ENCODE measurements around the gene RSPRY1. TPM values are rescaled to one million over a fixed set of nuclear protein-coding genes. Genes with fewer than 3 reads are reported as not detected.
"Not testable (repeated sequence)": the region's sequence is repeated elsewhere in the genome, so short reads cannot be mapped to it uniquely, and the experiment has no call there.

The RSPRY1 gene
- total RNA-seq, 2 donors from 2014 or later: 28.7 to 32.5 TPM

- TF ChIP-seq CTCF (IDR thresholded peaks at IDR 0.05): no peak
- Histone ChIP-seq H3K27ac (peak overlapping the region; percentile 93 to 95), H3K4me3 (peak overlapping the region; percentile 97), H3K27me3 (replicated peaks; ENCODE audit: insufficient read depth) (no peaks in the 10 kb centered on the region), H3K4me1 (ENCODE audit: control insufficient read depth in 1 of 2, low read depth in 2 of 2) (peaks cover 33 to 56% of the 10 kb centered on the region in 2 donors), H3K36me3 (no peaks in the 10 kb centered on the region), H3K9me3 (no peaks in the 10 kb centered on the region)
- DNase-seq (ENCODE audit: low spot score): no peak
- ATAC-seq (ENCODE audit: insufficient number of reproducible peaks, low FRiP score, low read depth): no peak
Measured at GRCh38 chr16:57186872-57187854, 1.0 kb downstream of the RSPRY1 start.

DNA sequence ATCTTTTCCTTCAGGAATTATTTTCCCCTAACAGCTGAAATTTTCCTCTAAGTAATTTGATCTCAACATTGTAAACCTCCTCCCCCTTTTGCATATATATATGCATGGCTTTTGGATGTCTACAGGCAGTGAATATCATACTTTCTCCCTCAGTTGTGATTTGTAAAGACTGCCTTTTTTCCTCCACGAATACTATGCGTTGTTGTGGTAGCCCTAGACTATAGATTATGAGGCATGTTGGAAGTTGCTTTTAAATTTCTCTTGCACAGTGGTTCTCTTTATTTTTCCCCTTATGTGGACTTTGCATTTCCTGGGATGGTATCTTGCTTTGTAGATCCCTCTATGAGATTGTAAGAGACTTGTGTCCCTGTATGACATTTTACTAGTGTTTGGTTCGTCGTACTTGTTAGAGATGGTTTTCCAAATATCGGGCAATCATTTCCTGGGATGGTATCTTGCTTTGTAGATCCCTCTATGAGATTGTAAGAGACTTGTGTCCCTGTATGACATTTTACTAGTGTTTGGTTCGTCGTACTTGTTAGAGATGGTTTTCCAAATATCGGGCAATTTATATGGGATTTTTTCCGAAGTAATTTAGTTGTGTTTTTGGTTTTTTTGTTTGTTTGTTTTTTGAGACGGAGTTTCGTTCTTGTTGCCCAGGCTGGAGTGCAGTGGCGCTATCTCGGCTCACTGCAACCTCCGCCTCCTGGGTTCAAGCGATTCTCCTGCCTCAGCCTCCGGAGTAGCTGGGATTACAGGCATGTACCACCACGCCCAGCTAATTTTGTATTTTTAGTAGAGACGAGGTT is 2.0 kb downstream of the RSPRY1 start:
- peak overlapping the region in 1 of 2 donors; percentile 93 for H3K27ac ChIP-seq

DNA sequence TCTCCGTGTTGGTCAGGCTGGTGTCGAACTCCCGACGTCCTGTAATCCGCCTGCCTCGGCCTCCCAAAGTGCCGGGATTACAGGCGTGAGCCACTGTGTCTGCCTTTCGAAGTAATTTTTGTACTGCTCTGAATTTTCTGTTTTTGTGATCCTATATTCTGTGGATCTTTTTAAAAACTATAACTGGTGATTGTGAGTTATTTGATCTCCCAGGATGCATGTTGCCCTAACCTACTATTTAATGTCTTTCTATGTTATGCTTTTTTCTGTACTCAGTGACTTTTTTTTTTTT is 2.5 kb downstream of the RSPRY1 start:
- DNase-seq (ENCODE audit: low spot score): no peak
- Histone ChIP-seq H3K4me1 (ENCODE audit: control insufficient read depth in 1 of 2, low read depth in 2 of 2) (peaks cover 36 to 65% of the 10 kb centered on the region in 2 donors), H3K4me3 (no peak overlapping the region), H3K27me3 (replicated peaks; ENCODE audit: insufficient read depth) (no peaks in the 10 kb centered on the region), H3K27ac (no peak overlapping the region), H3K36me3 (no peaks in the 10 kb centered on the region), H3K9me3 (no peaks in the 10 kb centered on the region)
- ATAC-seq (ENCODE audit: insufficient number of reproducible peaks, low FRiP score, low read depth): no peak
- no peak for TF ChIP-seq CTCF (IDR thresholded peaks at IDR 0.05)

More for the DNA sequence above, 2.0 kb downstream of the RSPRY1 start:
- DNase-seq (ENCODE audit: low spot score); H3K36me3 ChIP-seq; ATAC-seq (ENCODE audit: insufficient number of reproducible peaks, low FRiP score, low read depth); H3K9me3 ChIP-seq; H3K27me3 ChIP-seq (replicated peaks; ENCODE audit: insufficient read depth): not testable (repeated sequence)
- H3K4me3 ChIP-seq: peak overlapping the region; percentile 97
- H3K4me1 ChIP-seq (ENCODE audit: control insufficient read depth in 1 of 2, low read depth in 2 of 2): peaks cover 33 to 62% of the 10 kb centered on the region in 2 donors

GRCh38 chr16:57189527-57189926 is 3.4 kb downstream of the RSPRY1 start:
- not testable (repeated sequence) for H3K27me3 ChIP-seq (replicated peaks; ENCODE audit: insufficient read depth); H3K4me3 ChIP-seq; H3K36me3 ChIP-seq; DNase-seq (ENCODE audit: low spot score); H3K9me3 ChIP-seq; H3K27ac ChIP-seq; ATAC-seq (ENCODE audit: insufficient number of reproducible peaks, low FRiP score, low read depth)
- H3K4me1 ChIP-seq (ENCODE audit: control insufficient read depth in 1 of 2, low read depth in 2 of 2): peaks cover 40 to 68% of the 10 kb centered on the region in 2 donors

DNA sequence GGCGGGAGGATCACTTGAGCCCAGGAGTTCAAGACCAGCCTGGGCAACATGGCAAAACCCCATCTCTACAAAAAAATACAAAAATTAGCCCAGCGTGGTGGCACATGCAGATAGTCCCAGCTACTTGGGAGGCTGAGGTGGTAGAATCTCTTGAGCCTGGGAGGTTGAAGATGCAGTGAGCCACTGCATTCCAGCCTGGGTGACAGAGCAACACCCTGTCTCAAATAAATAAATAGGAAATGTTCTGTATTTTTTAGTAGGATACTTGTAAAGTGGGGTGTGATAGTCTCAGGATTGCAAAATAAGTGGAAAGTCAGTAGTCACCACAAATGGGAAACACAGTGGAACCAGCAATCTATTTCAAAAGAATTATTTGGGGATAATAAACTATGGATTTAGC is 4.0 kb downstream of the RSPRY1 start:
- ATAC-seq (ENCODE audit: insufficient number of reproducible peaks, low FRiP score, low read depth): no peak
- Histone ChIP-seq H3K27ac (peak overlapping the region in 1 of 2 donors; percentile 39), H3K27me3 (replicated peaks; ENCODE audit: insufficient read depth) (no peaks in the 10 kb centered on the region), H3K4me3 (no peak overlapping the region), H3K9me3 (no peaks in the 10 kb centered on the region), H3K4me1 (ENCODE audit: control insufficient read depth in 1 of 2, low read depth in 2 of 2) (peaks cover 39 to 68% of the 10 kb centered on the region in 2 donors), H3K36me3 (no peaks in the 10 kb centered on the region)
- DNase-seq (ENCODE audit: low spot score): no peak
- no peak for TF ChIP-seq CTCF (IDR thresholded peaks at IDR 0.05)

DNA sequence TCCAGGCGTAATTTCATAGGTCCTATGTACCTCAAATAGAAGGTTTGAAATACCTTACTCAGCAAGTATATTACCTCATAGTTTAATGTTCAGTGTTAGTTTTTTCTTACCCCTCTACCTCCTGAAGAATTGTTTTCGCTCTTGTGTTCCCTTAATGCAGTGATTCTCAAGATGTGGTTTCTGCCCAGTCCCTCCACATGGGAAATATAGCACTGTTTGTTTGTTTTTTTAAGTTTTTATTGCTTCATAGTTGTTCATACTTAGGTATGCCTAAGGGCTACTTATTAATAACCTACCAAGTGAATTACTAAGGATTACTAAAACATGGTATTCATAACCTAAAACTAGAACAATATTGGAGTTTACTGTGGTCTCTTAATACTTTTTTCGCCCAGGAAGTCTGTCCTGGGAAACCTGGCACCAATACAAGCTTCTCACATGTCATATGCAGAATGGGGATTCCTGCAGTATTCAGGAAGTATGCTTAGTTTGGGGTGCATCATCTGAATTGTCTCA is 5.0 kb downstream of the RSPRY1 start:
- no peak for TF ChIP-seq CTCF (IDR thresholded peaks at IDR 0.05)
- Histone ChIP-seq H3K4me3 (no peak overlapping the region), H3K9me3 (no peaks in the 10 kb centered on the region), H3K27ac (peak overlapping the region in 1 of 2 donors; percentile 24), H3K4me1 (ENCODE audit: control insufficient read depth in 1 of 2, low read depth in 2 of 2) (peaks cover 42 to 71% of the 10 kb centered on the region in 2 donors), H3K36me3 (no peaks in the 10 kb centered on the region), H3K27me3 (replicated peaks; ENCODE audit: insufficient read depth) (no peaks in the 10 kb centered on the region)
- no peak for DNase-seq (ENCODE audit: low spot score)
- ATAC-seq (ENCODE audit: insufficient number of reproducible peaks, low FRiP score, low read depth): no peak
